Measurements from ENCODE around the gene ACLY. TPM values are rescaled to one million over a fixed set of nuclear protein-coding genes. Genes with fewer than 3 reads are reported as not detected.

ACLY gene
- polyA plus RNA-seq, 2 of the 4 experiments (the other 2 are of a cell fraction) = 355 to 376 TPM

GRCh38 chr17:41907185-41907556, 11.6 kb downstream of the ACLY start (continued):
- no peak for TF ChIP-seq ZSCAN20 (CRISPR knock-in tag; IDR thresholded peaks at IDR 0.05)
- TF ChIP-seq NPAS2 (CRISPR knock-in tag; IDR thresholded peaks at IDR 0.05; ENCODE audit: borderline replicate concordance) = no peak
- TF ChIP-seq HES2 (IDR thresholded peaks at IDR 0.05) = no peak
- no peak for TF ChIP-seq KDM5A (IDR thresholded peaks at IDR 0.05)
- no peak for TF ChIP-seq CTCF (IDR thresholded peaks at IDR 0.05)
- TF ChIP-seq HEYL (CRISPR knock-in tag; IDR thresholded peaks at IDR 0.05) = no peak
- no peak for TF ChIP-seq RARB (CRISPR knock-in tag; IDR thresholded peaks at IDR 0.05)
- TF ChIP-seq KDM1A (IDR thresholded peaks at IDR 0.05; ENCODE audit: low read depth) = no peak
- TF ChIP-seq RCOR1 (IDR thresholded peaks at IDR 0.05; ENCODE audit: low read depth, low read length) = no peak
- no peak for TF ChIP-seq RFX5 (IDR thresholded peaks at IDR 0.05)
- TF ChIP-seq MAZ (IDR thresholded peaks at IDR 0.05; ENCODE audit: borderline replicate concordance, low read depth, low read length) = no peak
- no peak for TF ChIP-seq MYC (IDR thresholded peaks at IDR 0.05; ENCODE audit: borderline replicate concordance, low read length)
- TF ChIP-seq E2F6 (IDR thresholded peaks at IDR 0.05; ENCODE audit: borderline replicate concordance, low read depth) = peak; percentile 39; the same call in 1 of the 2 replicates
- TF ChIP-seq ZFP36 (IDR thresholded peaks at IDR 0.05; ENCODE audit: borderline replicate concordance, partially characterized antibody) = no peak
- no peak for TF ChIP-seq EHF (CRISPR knock-in tag; IDR thresholded peaks at IDR 0.05)
- peak; percentile 67; the same call in 1 of the 2 replicates for TF ChIP-seq MAX (IDR thresholded peaks at IDR 0.05)
- no peak for TF ChIP-seq HOXB13 (CRISPR knock-in tag; IDR thresholded peaks at IDR 0.05; ENCODE audit: low read depth)
- no peak for TF ChIP-seq ELK1 (IDR thresholded peaks at IDR 0.05; ENCODE audit: low read depth, low read length)
- 0 out of 3 replicates have a peak, but pooled peaks have one; percentile 12 for TF ChIP-seq SMC3 (IDR thresholded peaks at IDR 0.05)
- TF ChIP-seq EP300 (IDR thresholded peaks at IDR 0.05) = peak; percentile 45 to 67; a peak in 2 of 5 replicates
- TF ChIP-seq CHD4 (IDR thresholded peaks at IDR 0.05; ENCODE audit: borderline replicate concordance) = no peak
- no peak for TF ChIP-seq EHMT2 (IDR thresholded peaks at IDR 0.05; ENCODE audit: low read depth)

GRCh38 chr17:41906465-41907184, 12.1 kb downstream of the ACLY start:
- peak; percentile 65 to 80 for DNase-seq (ENCODE audit: low read depth in 1 of 2, low spot score in 1 of 2)
- ChIA-PET POLR2A (interaction anchor here (0.6 to 2.8 kb wide), 3 partner anchors 11 to 217 kb away, joined by 4 to 12 read pairs (median 7); partner anchors contain the start of gene KLHL11), CTCF (interaction anchor here (0.7 to 8.2 kb wide), 6 partner anchors 11 to 28 kb away, joined by 3 to 62 read pairs (median 6); partner anchors contain the start of gene ACLY)
- FAIRE-seq = peak; percentile 80
- Histone ChIP-seq H3K27ac (peak overlapping the region; percentile 93 to 96), H3K4me1 (peaks cover 91% of the 10 kb centered on the region), H3K4me2 (peak overlapping the region; percentile 84), H3K9me3 (no peaks in the 10 kb centered on the region), H3K4me3 (peak overlapping the region; percentile 18)
- WGBS (ENCODE audit: missing lambda C conversion rate) = 50% methylated on average over 15 of the region's 15 CpGs
- ATAC-seq = peak; percentile 2 to 4; a peak in 2 of 6 replicates
- TF ChIP-seq MAX (IDR thresholded peaks at IDR 0.05) = 0 out of 2 replicates have a peak, but pooled peaks have one; percentile 32
- no peak for TF ChIP-seq RFX5 (IDR thresholded peaks at IDR 0.05)
- TF ChIP-seq POLR2AphosphoS2 (conservative IDR thresholded peaks at IDR 0.05; ENCODE audit: low read length) = no peak
- TF ChIP-seq ATOH8 (CRISPR knock-in tag; IDR thresholded peaks at IDR 0.05; ENCODE audit: low read depth) = no peak
- no peak for TF ChIP-seq KDM5A (IDR thresholded peaks at IDR 0.05)
- no peak; the same call in 1 of the 2 replicates for TF ChIP-seq RARB (CRISPR knock-in tag; IDR thresholded peaks at IDR 0.05)
- TF ChIP-seq HEYL (CRISPR knock-in tag; IDR thresholded peaks at IDR 0.05) = no peak
- no peak for TF ChIP-seq PBX3 (IDR thresholded peaks at IDR 0.05)
- TF ChIP-seq FOXS1 (CRISPR knock-in tag; IDR thresholded peaks at IDR 0.05) = no peak
- TF ChIP-seq CEBPB (IDR thresholded peaks at IDR 0.05) = no peak
- no peak for TF ChIP-seq HOXA7 (CRISPR knock-in tag; IDR thresholded peaks at IDR 0.05)
- TF ChIP-seq EP300 (IDR thresholded peaks at IDR 0.05) = no peak
- TF ChIP-seq BCL3 (IDR thresholded peaks at IDR 0.05) = 0 out of 3 replicates have a peak, but pooled peaks have one; percentile 10
- no peak for TF ChIP-seq POLR2A (IDR thresholded peaks at IDR 0.05; ENCODE audit: low read length)
- no peak for TF ChIP-seq ZC3H11A (IDR thresholded peaks at IDR 0.05)
